ENCODE measurements around the gene ALX1. TPM values are rescaled to one million over a fixed set of nuclear protein-coding genes. Genes with fewer than 3 reads are reported as not detected.

ALX1 gene
- total and polyA plus RNA-seq, 9 of the 15 experiments (the other 6 are each of a cell fraction or from before 2014, with no cell fraction given) = 0.09 to 0.31 (median 0.11) TPM; not detected in 2

DNA sequence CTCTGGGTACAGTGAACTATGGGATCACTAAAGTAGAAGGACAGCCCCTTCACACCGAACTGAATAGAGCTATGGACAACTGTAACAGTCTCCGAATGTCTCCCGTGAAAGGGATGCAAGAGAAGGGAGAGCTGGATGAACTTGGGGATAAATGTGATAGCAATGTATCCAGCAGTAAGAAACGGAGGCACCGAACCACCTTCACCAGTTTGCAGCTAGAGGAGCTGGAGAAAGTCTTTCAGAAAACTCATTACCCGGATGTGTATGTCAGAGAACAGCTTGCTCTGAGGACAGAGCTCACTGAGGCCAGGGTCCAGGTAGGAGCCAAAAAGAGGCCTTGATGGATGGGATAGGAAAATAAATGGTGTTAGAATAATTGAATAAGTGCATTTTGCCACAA, 3.5 kb downstream of the ALX1 start:
- TF ChIP-seq, protein P1, sequence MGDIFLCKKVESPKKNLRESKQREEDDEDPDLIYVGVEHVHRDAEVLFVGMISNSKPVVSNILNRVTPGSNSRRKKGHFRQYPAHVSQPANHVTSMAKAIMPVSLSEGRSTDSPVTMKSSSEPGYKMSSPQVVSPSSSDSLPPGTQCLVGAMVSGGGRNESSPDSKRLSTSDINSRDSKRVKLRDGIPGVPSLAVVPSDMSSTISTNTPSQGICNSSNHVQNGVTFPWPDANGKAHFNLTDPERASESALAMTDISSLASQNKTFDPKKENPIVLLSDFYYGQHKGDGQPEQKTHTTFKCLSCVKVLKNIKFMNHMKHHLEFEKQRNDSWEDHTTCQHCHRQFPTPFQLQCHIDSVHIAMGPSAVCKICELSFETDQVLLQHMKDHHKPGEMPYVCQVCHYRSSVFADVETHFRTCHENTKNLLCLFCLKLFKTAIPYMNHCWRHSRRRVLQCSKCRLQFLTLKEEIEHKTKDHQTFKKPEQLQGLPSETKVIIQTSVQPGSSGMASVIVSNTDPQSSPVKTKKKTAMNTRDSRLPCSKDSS (IDR thresholded peaks at IDR 0.05; ENCODE audit: low read depth, partially characterized antibody) = no peak
- TF ChIP-seq PML (IDR thresholded peaks at IDR 0.05; ENCODE audit: low read length) (no peak), NR2C2 (CRISPR knock-in tag; IDR thresholded peaks at IDR 0.05) (no peak), NR2C2 (tag; IDR thresholded peaks at IDR 0.05) (no peak), ZNF133 (CRISPR knock-in tag; IDR thresholded peaks at IDR 0.05) (no peak), RB1 (IDR thresholded peaks at IDR 0.05; ENCODE audit: low read depth) (no peak), RBBP5 (IDR thresholded peaks at IDR 0.05; ENCODE audit: borderline replicate concordance, insufficient read depth, low read length, poor library complexity, severe bottlenecking) (no peak), ZC3H8 (IDR thresholded peaks at IDR 0.05) (no peak), E2F3 (CRISPR knock-in tag; IDR thresholded peaks at IDR 0.05) (no peak), CCAR2 (IDR thresholded peaks at IDR 0.05; ENCODE audit: low read depth, low read length) (no peak), BDP1 (IDR thresholded peaks at IDR 0.05; ENCODE audit: insufficient read depth, insufficient read length) (no peak), EHMT2 (IDR thresholded peaks at IDR 0.05) (no peak), ZNF707 (CRISPR knock-in tag; conservative IDR thresholded peaks at IDR 0.05) (no peak)
- TF ChIP-seq, protein P2, sequence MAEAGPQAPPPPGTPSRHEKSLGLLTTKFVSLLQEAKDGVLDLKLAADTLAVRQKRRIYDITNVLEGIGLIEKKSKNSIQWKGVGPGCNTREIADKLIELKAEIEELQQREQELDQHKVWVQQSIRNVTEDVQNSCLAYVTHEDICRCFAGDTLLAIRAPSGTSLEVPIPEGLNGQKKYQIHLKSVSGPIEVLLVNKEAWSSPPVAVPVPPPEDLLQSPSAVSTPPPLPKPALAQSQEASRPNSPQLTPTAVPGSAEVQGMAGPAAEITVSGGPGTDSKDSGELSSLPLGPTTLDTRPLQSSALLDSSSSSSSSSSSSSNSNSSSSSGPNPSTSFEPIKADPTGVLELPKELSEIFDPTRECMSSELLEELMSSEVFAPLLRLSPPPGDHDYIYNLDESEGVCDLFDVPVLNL (CRISPR knock-in tag; IDR thresholded peaks at IDR 0.05; ENCODE audit: low read depth) = no peak
- TF ChIP-seq, protein P3, sequence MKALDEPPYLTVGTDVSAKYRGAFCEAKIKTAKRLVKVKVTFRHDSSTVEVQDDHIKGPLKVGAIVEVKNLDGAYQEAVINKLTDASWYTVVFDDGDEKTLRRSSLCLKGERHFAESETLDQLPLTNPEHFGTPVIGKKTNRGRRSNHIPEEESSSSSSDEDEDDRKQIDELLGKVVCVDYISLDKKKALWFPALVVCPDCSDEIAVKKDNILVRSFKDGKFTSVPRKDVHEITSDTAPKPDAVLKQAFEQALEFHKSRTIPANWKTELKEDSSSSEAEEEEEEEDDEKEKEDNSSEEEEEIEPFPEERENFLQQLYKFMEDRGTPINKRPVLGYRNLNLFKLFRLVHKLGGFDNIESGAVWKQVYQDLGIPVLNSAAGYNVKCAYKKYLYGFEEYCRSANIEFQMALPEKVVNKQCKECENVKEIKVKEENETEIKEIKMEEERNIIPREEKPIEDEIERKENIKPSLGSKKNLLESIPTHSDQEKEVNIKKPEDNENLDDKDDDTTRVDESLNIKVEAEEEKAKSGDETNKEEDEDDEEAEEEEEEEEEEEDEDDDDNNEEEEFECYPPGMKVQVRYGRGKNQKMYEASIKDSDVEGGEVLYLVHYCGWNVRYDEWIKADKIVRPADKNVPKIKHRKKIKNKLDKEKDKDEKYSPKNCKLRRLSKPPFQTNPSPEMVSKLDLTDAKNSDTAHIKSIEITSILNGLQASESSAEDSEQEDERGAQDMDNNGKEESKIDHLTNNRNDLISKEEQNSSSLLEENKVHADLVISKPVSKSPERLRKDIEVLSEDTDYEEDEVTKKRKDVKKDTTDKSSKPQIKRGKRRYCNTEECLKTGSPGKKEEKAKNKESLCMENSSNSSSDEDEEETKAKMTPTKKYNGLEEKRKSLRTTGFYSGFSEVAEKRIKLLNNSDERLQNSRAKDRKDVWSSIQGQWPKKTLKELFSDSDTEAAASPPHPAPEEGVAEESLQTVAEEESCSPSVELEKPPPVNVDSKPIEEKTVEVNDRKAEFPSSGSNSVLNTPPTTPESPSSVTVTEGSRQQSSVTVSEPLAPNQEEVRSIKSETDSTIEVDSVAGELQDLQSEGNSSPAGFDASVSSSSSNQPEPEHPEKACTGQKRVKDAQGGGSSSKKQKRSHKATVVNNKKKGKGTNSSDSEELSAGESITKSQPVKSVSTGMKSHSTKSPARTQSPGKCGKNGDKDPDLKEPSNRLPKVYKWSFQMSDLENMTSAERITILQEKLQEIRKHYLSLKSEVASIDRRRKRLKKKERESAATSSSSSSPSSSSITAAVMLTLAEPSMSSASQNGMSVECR (CRISPR knock-in tag; IDR thresholded peaks at IDR 0.05) = no peak
- intact Hi-C loops (cut with micrococcal nuclease) = no loop called here
- Histone ChIP-seq H3K9me3 (replicated peaks; ENCODE audit: control insufficient read depth, insufficient read depth, low read depth, low read length) (no peaks in the 10 kb centered on the region), H2AFZ (ENCODE audit: low read depth, low read length) (no peak overlapping the region), H3K4me1 (replicated peaks in 1 of 2; ENCODE audit: control insufficient read depth in 2 of 2, insufficient read depth in 2 of 2, low read length in 2 of 2) (no peaks in the 10 kb centered on the region), H4K20me1 (replicated peaks; ENCODE audit: control insufficient read depth, insufficient read depth, low read length) (no peaks in the 10 kb centered on the region), H3K27ac (ENCODE audit: extremely low read depth, low read depth, low read length) (no peak overlapping the region), H3K9ac (ENCODE audit: insufficient read depth in 1 of 2, low read depth in 2 of 2, low read length in 2 of 2) (no peak overlapping the region), H3K9me1 (ENCODE audit: control insufficient read depth, insufficient read depth, low read length) (no peaks in the 10 kb centered on the region), H3K4me3 (no peak overlapping the region), H3K4me2 (ENCODE audit: insufficient read depth, low read length) (no peak overlapping the region), H3K27me3 (ENCODE audit: control insufficient read depth in 2 of 2, insufficient read depth in 2 of 2, low read length in 2 of 2) (no peaks in the 10 kb centered on the region), H3K79me2 (ENCODE audit: control insufficient read depth, insufficient read depth, low read length) (no peaks in the 10 kb centered on the region), H3K36me3 (ENCODE audit: control insufficient read depth, insufficient read depth, low read length) (no peaks in the 10 kb centered on the region)
- 0% methylated on average over 6 of the region's 6 CpGs for WGBS (ENCODE audit: insufficient coverage, low coverage, missing lambda C conversion rate)
- CTCF ChIA-PET (ENCODE audit: low intra/inter-chr PET ratio) = no interaction called here
- in situ Hi-C loops (cut with MboI) = no loop called here
- POLR2A ChIA-PET = no interaction called here
- no peak for DNase-seq (ENCODE audit: extremely low read depth in 1 of 4, low spot score in 3 of 4)
- no peak for FAIRE-seq
- no TSS peak for BruUV-seq (replicated peaks)
- ATAC-seq = no peak
